Ectodermal cell (in vitro differentiated cells): ENCODE results near the gene SMYD3.

Experiments used
- H3K27ac ChIP-seq: 2 replicates; pipeline ENCODE4 v1.7.0; 2013; ENCODE audit warnings: mild to moderate bottlenecking, low read depth, low read length; ENCODE audit not compliant: insufficient read depth, poor library complexity, severe bottlenecking
- H3K27me3 ChIP-seq: 2 replicates; pipeline ENCODE4 v1.7.0; 2013; ENCODE audit warnings: mild to moderate bottlenecking, low read length; ENCODE audit not compliant: insufficient read depth, control insufficient read depth, poor library complexity, severe bottlenecking
- H3K36me3 ChIP-seq: one replicate; pipeline ENCODE4 v1.7.0; 2013; ENCODE audit warnings: low read length; ENCODE audit not compliant: control insufficient read depth, insufficient read depth
- H3K4me1 ChIP-seq: one replicate; pipeline ENCODE4 v1.7.0; 2013; ENCODE audit warnings: low read length; ENCODE audit not compliant: control insufficient read depth, insufficient read depth
- H3K4me3 ChIP-seq: 2 replicates; pipeline ENCODE4 v1.7.0; 2013; ENCODE audit warnings: low read depth, low read length, control low read depth; ENCODE audit not compliant: insufficient read depth
- H3K9me3 ChIP-seq: 2 replicates; pipeline ENCODE4 v1.7.0; 2013; ENCODE audit warnings: mild to moderate bottlenecking, low read length, moderate library complexity; ENCODE audit not compliant: control insufficient read depth
- WGBS, 2 experiments: methylation state at CpG; one replicate each; pipeline ENCODE4 v1.1.7; 2013; ENCODE audit warnings: missing lambda C conversion rate in 2 of 2; 5-methylcytosine and 5-hydroxymethylcytosine counted together

The SMYD3 gene

GRCh38 chr1:246318036-246318359, 189.1 kb downstream of the SMYD3 start:
- Histone ChIP-seq H3K27me3 (no peaks in the 10 kb centered on the region), H3K27ac (no peak overlapping the region), H3K4me3 (no peak overlapping the region), H3K9me3 (no peaks in the 10 kb centered on the region), H3K4me1 (no peaks in the 10 kb centered on the region), H3K36me3 (no peaks in the 10 kb centered on the region)

- H3K4me3 ChIP-seq, result no peak overlapping the region
- no peaks in the 10 kb centered on the region for H3K4me1 ChIP-seq
- no peaks in the 10 kb centered on the region for H3K9me3 ChIP-seq
- no peaks in the 10 kb centered on the region for H3K36me3 ChIP-seq
- H3K27ac ChIP-seq, result no peak overlapping the region
- 89 to 95% methylated on average over 2 to 3 of the region's 4 CpGs for WGBS, 2 experiments
- H3K27me3 ChIP-seq, result no peaks in the 10 kb centered on the region
Measured at GRCh38 chr1:246317332-246318035, 189.6 kb downstream of the SMYD3 start.

- WGBS, 2 experiments, result 94 to 98% methylated on average over 13 of the region's 13 CpGs
- no peaks in the 10 kb centered on the region for H3K4me1 ChIP-seq
- no peaks in the 10 kb centered on the region for H3K27me3 ChIP-seq
Measured at GRCh38 chr1:246311461-246311860, 195.6 kb downstream of the SMYD3 start.

GRCh38 chr1:246309247-246309884, 197.7 kb downstream of the SMYD3 start:
- Histone ChIP-seq H3K36me3 (no peaks in the 10 kb centered on the region), H3K9me3 (no peaks in the 10 kb centered on the region), H3K4me3 (no peak overlapping the region), H3K27me3 (no peaks in the 10 kb centered on the region), H3K27ac (no peak overlapping the region), H3K4me1 (no peaks in the 10 kb centered on the region)
- whole genome bisulfite sequencing, 2 experiments, result 78 to 92% methylated on average over 3 of the region's 3 CpGs

More at GRCh38 chr1:246311461-246311860, 195.6 kb downstream of the SMYD3 start:
- Histone ChIP-seq H3K9me3 (no peaks in the 10 kb centered on the region), H3K4me3 (no peak overlapping the region), H3K27ac (no peak overlapping the region), H3K36me3 (no peaks in the 10 kb centered on the region)

- Histone ChIP-seq H3K27ac (no peak overlapping the region), H3K36me3 (no peaks in the 10 kb centered on the region), H3K27me3 (no peaks in the 10 kb centered on the region), H3K4me3 (no peak overlapping the region), H3K9me3 (no peaks in the 10 kb centered on the region), H3K4me1 (no peaks in the 10 kb centered on the region)
- 94% methylated on average over 2 of the region's 3 CpGs; no CpG with 5 or more reads in 1 of the 2 experiments for whole genome bisulfite sequencing, 2 experiments
Measured at GRCh38 chr1:246308533-246309075, 198.5 kb downstream of the SMYD3 start.

- no peaks in the 10 kb centered on the region for H3K9me3 ChIP-seq
- no peak overlapping the region for H3K27ac ChIP-seq
- no peaks in the 10 kb centered on the region for H3K36me3 ChIP-seq
- no peaks in the 10 kb centered on the region for H3K27me3 ChIP-seq
- H3K4me1 ChIP-seq, result no peaks in the 10 kb centered on the region
- no peak overlapping the region for H3K4me3 ChIP-seq
- 79 to 85% methylated on average over 3 of the region's 3 CpGs for WGBS, 2 experiments
Measured at GRCh38 chr1:246306415-246307037, 200.6 kb downstream of the SMYD3 start.

- H3K9me3 ChIP-seq, result no peaks in the 10 kb centered on the region
- no peaks in the 10 kb centered on the region for H3K36me3 ChIP-seq
- WGBS, 2 experiments, result 88 to 89% methylated on average over 4 to 5 of the region's 5 CpGs
- no peaks in the 10 kb centered on the region for H3K27me3 ChIP-seq
- no peak overlapping the region for H3K27ac ChIP-seq
- H3K4me1 ChIP-seq, result no peaks in the 10 kb centered on the region
- H3K4me3 ChIP-seq, result no peak overlapping the region
Measured at GRCh38 chr1:246304484-246305259, 202.4 kb downstream of the SMYD3 start.

GRCh38 chr1:246302711-246303317, 204.3 kb downstream of the SMYD3 start:
- no peaks in the 10 kb centered on the region for H3K27me3 ChIP-seq
- 89 to 90% methylated on average over 2 of the region's 2 CpGs for WGBS, 2 experiments
- H3K4me1 ChIP-seq, result no peaks in the 10 kb centered on the region

GRCh38 chr1:246302251-246302625, 204.8 kb downstream of the SMYD3 start:
- no peak overlapping the region for H3K27ac ChIP-seq
- H3K9me3 ChIP-seq, result no peaks in the 10 kb centered on the region
- no peaks in the 10 kb centered on the region for H3K36me3 ChIP-seq
- no peaks in the 10 kb centered on the region for H3K4me1 ChIP-seq
- no peaks in the 10 kb centered on the region for H3K27me3 ChIP-seq
- 92 to 94% methylated on average over 1 of the region's 1 CpG for WGBS, 2 experiments
- H3K4me3 ChIP-seq, result no peak overlapping the region

More at GRCh38 chr1:246302711-246303317, 204.3 kb downstream of the SMYD3 start:
- Histone ChIP-seq H3K9me3 (no peaks in the 10 kb centered on the region), H3K27ac (no peak overlapping the region), H3K4me3 (no peak overlapping the region), H3K36me3 (no peaks in the 10 kb centered on the region)
